Stomach (tissue), 4 donors: ENCODE data around the gene TAS2R4.

Source experiments
- POLR2A ChIP-seq, 4 donors: fragments of 450-650 bp; IDR thresholded peaks; one replicate each; pipeline ENCODE4 v1.6.1; 2016; ENCODE audit warnings: antibody characterized with exemption in 4 of 4, control low read depth in 2 of 4, mild to moderate bottlenecking in 1 of 4, moderate library complexity in 1 of 4
- POLR2AphosphoS5 ChIP-seq, 3 donors: sonication (generic); formaldehyde crosslinking; IDR thresholded peaks; one replicate each; pipeline ENCODE4 v1.6.1; 2016; ENCODE audit warnings: antibody characterized with exemption in 3 of 3
- TF ChIP-seq, protein P1 (sequence below), 7 experiments: fragments of 450-650 bp in 4 of 7; fragments of 200-600 bp in 3 of 7; sonication (generic) in 3 of 7; IDR thresholded peaks; one replicate each; pipeline ENCODE4 v1.5.1; 2016 to 2019; ENCODE audit warnings: antibody characterized with exemption in 7 of 7, control low read depth in 2 of 7, mild to moderate bottlenecking in 1 of 7

DNA sequence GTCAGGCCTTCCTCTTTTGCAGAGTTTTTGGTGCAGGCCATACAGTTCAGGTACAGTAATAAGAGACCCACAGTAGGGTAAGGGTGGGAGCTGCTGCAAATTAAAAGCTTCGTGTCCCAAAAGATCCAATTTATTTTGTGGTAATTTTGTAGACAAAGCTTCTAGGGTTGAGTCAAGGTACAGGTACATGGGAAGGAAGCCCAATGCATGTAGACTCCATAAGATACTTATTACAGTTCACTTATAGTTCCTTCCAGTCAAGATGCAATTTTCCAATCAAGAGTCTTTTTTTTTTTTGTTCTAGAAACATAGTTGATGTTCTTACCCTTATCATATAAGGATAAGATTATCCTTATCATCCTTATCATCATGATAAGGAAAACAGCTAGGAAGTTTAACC lies at the start of gene TAS2R4:
- TF ChIP-seq POLR2AphosphoS5 (IDR thresholded peaks at IDR 0.05) (no peak), POLR2A (IDR thresholded peaks at IDR 0.05) (no peak)
- TF ChIP-seq, protein P1, sequence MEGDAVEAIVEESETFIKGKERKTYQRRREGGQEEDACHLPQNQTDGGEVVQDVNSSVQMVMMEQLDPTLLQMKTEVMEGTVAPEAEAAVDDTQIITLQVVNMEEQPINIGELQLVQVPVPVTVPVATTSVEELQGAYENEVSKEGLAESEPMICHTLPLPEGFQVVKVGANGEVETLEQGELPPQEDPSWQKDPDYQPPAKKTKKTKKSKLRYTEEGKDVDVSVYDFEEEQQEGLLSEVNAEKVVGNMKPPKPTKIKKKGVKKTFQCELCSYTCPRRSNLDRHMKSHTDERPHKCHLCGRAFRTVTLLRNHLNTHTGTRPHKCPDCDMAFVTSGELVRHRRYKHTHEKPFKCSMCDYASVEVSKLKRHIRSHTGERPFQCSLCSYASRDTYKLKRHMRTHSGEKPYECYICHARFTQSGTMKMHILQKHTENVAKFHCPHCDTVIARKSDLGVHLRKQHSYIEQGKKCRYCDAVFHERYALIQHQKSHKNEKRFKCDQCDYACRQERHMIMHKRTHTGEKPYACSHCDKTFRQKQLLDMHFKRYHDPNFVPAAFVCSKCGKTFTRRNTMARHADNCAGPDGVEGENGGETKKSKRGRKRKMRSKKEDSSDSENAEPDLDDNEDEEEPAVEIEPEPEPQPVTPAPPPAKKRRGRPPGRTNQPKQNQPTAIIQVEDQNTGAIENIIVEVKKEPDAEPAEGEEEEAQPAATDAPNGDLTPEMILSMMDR (IDR thresholded peaks at IDR 0.05), result no peak
